ENCODE measurements around the gene DCDC2C.

DNA sequence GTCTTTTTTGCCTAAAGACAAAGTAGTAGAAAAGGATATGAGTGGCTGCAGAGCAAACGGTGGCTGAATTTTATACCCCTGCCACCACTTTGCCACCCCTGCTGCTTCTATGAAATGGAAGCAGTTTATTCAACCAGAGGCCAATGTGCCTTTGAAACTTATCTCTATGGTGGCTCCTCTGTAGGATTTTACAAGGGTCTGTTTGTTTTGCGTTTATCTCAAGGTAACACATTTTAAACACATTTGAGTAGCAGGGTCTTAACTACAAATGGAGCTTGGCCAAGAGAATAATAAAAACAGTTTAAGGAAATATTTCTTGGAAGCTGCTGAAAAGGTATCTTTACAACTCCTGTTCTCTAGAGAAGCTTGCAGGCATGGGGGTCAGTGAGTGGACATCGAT is 39.3 kb upstream of the DCDC2C start:
- no peak for TF ChIP-seq RBM22 (IDR thresholded peaks at IDR 0.05; ENCODE audit: low read depth, low read length, poor library complexity, severe bottlenecking)
- no peak for TF ChIP-seq ZNF175 (CRISPR knock-in tag; IDR thresholded peaks at IDR 0.05; ENCODE audit: low read depth)
- TF ChIP-seq TARDBP (IDR thresholded peaks at IDR 0.05) = no peak
- TF ChIP-seq, protein P1, sequence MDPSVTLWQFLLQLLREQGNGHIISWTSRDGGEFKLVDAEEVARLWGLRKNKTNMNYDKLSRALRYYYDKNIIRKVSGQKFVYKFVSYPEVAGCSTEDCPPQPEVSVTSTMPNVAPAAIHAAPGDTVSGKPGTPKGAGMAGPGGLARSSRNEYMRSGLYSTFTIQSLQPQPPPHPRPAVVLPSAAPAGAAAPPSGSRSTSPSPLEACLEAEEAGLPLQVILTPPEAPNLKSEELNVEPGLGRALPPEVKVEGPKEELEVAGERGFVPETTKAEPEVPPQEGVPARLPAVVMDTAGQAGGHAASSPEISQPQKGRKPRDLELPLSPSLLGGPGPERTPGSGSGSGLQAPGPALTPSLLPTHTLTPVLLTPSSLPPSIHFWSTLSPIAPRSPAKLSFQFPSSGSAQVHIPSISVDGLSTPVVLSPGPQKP (CRISPR knock-in tag; IDR thresholded peaks at IDR 0.05) = no peak
- TF ChIP-seq, protein P2, sequence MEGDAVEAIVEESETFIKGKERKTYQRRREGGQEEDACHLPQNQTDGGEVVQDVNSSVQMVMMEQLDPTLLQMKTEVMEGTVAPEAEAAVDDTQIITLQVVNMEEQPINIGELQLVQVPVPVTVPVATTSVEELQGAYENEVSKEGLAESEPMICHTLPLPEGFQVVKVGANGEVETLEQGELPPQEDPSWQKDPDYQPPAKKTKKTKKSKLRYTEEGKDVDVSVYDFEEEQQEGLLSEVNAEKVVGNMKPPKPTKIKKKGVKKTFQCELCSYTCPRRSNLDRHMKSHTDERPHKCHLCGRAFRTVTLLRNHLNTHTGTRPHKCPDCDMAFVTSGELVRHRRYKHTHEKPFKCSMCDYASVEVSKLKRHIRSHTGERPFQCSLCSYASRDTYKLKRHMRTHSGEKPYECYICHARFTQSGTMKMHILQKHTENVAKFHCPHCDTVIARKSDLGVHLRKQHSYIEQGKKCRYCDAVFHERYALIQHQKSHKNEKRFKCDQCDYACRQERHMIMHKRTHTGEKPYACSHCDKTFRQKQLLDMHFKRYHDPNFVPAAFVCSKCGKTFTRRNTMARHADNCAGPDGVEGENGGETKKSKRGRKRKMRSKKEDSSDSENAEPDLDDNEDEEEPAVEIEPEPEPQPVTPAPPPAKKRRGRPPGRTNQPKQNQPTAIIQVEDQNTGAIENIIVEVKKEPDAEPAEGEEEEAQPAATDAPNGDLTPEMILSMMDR (IDR thresholded peaks at IDR 0.05 in 2 of 3, conservative IDR thresholded peaks at IDR 0.05 in 1 of 3; ENCODE audit: insufficient read depth in 2 of 3, low read depth in 1 of 3, low read length in 3 of 3) = no peak
- TF ChIP-seq ZNF23 (CRISPR knock-in tag; IDR thresholded peaks at IDR 0.05) = no peak
- TF ChIP-seq, protein P3, sequence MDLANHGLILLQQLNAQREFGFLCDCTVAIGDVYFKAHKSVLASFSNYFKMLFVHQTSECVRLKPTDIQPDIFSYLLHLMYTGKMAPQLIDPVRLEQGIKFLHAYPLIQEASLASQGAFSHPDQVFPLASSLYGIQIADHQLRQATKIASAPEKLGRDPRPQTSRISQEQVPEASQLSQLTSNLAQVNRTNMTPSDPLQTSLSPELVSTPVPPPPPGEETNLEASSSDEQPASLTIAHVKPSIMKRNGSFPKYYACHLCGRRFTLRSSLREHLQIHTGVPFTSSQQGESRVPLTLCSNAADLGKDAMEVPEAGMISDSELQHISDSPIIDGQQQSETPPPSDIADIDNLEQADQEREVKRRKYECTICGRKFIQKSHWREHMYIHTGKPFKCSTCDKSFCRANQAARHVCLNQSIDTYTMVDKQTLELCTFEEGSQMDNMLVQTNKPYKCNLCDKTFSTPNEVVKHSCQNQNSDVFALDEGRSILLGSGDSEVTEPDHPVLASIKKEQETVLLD (IDR thresholded peaks at IDR 0.05) = no peak
- TF ChIP-seq CBX2 (IDR thresholded peaks at IDR 0.05; ENCODE audit: insufficient read depth, low read length, poor library complexity, severe bottlenecking) = no peak
- no peak for TF ChIP-seq CBFB (CRISPR knock-in tag; IDR thresholded peaks at IDR 0.05)
